ENCODE results near the gene NDRG2. TPM values are rescaled to one million over a fixed set of nuclear protein-coding genes. Genes with fewer than 3 reads are reported as not detected.
"Not testable (repeated sequence)": the region's sequence is repeated elsewhere in the genome, so short reads cannot be mapped to it uniquely, and the experiment has no call there.

The NDRG2 gene
- total and polyA plus RNA-seq, 10 donors, result 72.4 to 335 (median 201) TPM

DNA sequence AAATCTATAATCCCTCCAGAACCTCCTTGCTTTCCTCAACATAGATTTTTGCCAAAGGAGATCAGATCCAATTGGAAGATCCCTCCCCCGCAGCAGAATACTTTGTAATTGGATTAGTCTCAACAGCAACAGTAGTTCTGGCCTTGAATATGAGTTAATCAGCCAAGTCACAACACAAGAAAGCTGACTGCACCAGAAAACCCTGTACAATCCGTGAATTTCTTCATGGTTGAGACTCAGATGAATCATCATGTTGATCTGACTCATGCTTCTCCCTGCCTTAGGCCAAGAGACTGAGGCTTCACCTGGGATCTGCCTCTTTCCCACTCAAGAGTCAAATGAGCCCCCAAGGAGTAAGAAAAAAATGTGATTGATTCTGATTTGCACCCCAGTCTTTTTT is 38.0 kb downstream of the NDRG2 start:
- intact Hi-C loops (cut with DNase I; ENCODE audit: low total_unique reads), result no loop called here
- 67 to 83% (median 69%) methylated on average over 2 of the region's 2 CpGs for WGBS, 5 donors
- DNase-seq, result no peak
- Histone ChIP-seq H3K4me3 (no peak overlapping the region), H3K36me3 (peaks cover 0 to 9% (median 3%) of the 10 kb centered on the region in 6 donors), H3K4me1 (peaks cover 16 to 37% (median 30%) of the 10 kb centered on the region in 6 donors), H3K27ac (peak overlapping the region in 2 of 8 donors; percentile 1 to 17), H3K9me3 (no peaks in the 10 kb centered on the region), H3K27me3 (replicated peaks in 1 of 7) (no peaks in the 10 kb centered on the region)
- TF ChIP-seq POLR2A (IDR thresholded peaks at IDR 0.05), result no peak
- TF ChIP-seq, protein P1, sequence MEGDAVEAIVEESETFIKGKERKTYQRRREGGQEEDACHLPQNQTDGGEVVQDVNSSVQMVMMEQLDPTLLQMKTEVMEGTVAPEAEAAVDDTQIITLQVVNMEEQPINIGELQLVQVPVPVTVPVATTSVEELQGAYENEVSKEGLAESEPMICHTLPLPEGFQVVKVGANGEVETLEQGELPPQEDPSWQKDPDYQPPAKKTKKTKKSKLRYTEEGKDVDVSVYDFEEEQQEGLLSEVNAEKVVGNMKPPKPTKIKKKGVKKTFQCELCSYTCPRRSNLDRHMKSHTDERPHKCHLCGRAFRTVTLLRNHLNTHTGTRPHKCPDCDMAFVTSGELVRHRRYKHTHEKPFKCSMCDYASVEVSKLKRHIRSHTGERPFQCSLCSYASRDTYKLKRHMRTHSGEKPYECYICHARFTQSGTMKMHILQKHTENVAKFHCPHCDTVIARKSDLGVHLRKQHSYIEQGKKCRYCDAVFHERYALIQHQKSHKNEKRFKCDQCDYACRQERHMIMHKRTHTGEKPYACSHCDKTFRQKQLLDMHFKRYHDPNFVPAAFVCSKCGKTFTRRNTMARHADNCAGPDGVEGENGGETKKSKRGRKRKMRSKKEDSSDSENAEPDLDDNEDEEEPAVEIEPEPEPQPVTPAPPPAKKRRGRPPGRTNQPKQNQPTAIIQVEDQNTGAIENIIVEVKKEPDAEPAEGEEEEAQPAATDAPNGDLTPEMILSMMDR (IDR thresholded peaks at IDR 0.05 in 8 of 11, conservative IDR thresholded peaks at IDR 0.05 in 3 of 11), result no peak
- no peak for TF ChIP-seq POLR2AphosphoS5 (IDR thresholded peaks at IDR 0.05)

DNA sequence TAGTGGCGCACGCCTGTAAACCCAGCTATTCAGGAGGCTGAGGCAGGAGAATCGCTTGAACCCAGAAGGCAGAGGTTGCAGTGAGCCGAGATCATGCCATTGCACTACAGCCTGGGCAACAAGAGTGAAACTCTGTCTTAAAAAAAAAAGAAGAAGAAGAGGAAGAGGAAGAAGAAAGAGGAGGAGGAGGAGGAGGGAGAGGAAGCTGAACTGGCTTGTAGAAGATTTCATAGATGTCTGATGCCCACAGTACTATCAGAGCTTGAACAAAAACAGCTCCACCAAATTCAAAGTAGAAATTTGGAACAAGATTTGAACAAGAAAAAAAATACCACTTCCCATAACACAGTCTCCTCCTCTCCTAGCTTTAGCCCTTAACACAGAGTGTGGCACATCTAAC is 39.2 kb downstream of the NDRG2 start:
- H3K27me3 ChIP-seq (replicated peaks in 1 of 7); H3K36me3 ChIP-seq; intact Hi-C loops (cut with DNase I; ENCODE audit: low total_unique reads); H3K9me3 ChIP-seq; DNase-seq; H3K4me3 ChIP-seq; H3K27ac ChIP-seq: not testable (repeated sequence)
- H3K4me1 ChIP-seq, result peaks cover 6 to 25% (median 18%) of the 10 kb centered on the region in 6 donors
- 80 to 92% (median 85%) methylated on average over 4 of the region's 4 CpGs for WGBS, 5 donors

DNA sequence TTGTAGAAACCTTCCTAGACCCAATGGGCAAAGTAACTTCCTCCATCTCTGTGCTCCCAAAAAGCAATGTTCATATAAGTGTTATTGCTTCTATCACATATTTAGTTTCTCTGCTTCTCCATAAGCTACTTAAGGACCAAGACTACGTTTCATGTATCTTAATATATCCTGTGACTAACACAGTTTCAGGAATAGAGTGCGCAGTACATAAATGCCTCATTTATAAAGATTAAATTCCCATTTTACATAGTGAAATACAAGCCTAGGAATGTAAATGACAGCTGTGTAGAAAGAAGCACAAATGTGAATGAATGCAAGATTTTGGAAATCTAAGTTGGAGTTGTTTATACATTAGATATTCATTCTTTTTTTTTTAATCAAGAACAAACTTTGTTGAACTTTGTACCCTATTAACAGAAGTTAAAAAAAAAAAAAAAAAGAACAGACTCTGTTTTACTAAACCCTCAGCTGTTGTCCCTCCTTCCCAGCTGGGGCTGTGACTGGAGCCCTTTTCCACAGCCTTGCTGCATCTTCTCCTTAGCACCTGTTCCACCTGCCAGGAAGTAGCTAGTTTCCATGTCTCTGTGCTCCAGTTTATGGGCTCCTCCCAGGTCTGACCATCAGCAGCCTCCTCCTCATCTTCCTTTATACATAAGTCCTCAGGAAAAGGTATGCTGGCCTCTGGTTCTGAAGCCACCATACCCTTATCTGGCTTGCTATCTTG is 42.1 kb downstream of the NDRG2 start:
- H3K4me1 ChIP-seq, result peaks cover 0 to 8% (median 0%) of the 10 kb centered on the region in 6 donors
- TF ChIP-seq POLR2AphosphoS5 (IDR thresholded peaks at IDR 0.05) (no peak), POLR2A (IDR thresholded peaks at IDR 0.05) (no peak)
- TF ChIP-seq, protein P1 (IDR thresholded peaks at IDR 0.05 in 8 of 11, conservative IDR thresholded peaks at IDR 0.05 in 3 of 11), result no peak
- H3K27ac ChIP-seq, result no peak overlapping the region
- H3K9me3 ChIP-seq, result no peaks in the 10 kb centered on the region
- no peaks in the 10 kb centered on the region for H3K36me3 ChIP-seq
- DNase-seq, result no peak
- H3K4me3 ChIP-seq, result no peak overlapping the region
- intact Hi-C loops (cut with DNase I; ENCODE audit: low total_unique reads), result no loop called here
- no peaks in the 10 kb centered on the region for H3K27me3 ChIP-seq (replicated peaks in 1 of 7)
- 78 to 86% (median 80%) methylated on average over 2 of the region's 2 CpGs for WGBS, 5 donors

DNA sequence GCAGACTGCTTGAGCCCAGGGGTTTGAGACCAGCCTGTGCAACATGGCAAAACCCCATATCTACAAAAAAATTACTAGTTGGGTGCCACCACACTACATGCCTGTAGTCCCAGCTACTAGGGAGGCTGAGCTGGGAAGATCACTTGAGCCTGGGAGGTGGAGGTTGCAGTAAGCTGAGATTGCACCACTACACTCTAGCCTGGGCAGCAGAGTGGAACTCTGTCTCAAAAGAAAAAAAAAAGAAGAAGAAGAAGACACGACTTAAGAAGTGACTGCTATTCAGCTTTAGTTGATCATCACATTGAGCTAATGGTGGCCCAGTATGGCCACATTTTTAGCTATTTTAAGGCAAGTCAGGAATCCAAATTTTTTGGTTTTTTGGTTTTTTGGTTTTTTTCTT is 44.0 kb downstream of the NDRG2 start:
- no peak for TF ChIP-seq POLR2AphosphoS5 (IDR thresholded peaks at IDR 0.05)
- peaks cover 0 to 6% (median 0%) of the 10 kb centered on the region in 6 donors for H3K4me1 ChIP-seq
- H3K27ac ChIP-seq, result no peak overlapping the region
- intact Hi-C loops (cut with DNase I; ENCODE audit: low total_unique reads), result no loop called here
- no peaks in the 10 kb centered on the region for H3K36me3 ChIP-seq
- no peak for DNase-seq
- 39 to 64% (median 52%) methylated on average over 1 of the region's 1 CpG for WGBS, 5 donors
- no peaks in the 10 kb centered on the region for H3K9me3 ChIP-seq
- H3K27me3 ChIP-seq (replicated peaks in 1 of 7), result no peaks in the 10 kb centered on the region
- H3K4me3 ChIP-seq, result no peak overlapping the region

- WGBS, 5 donors, result 33 to 74% (median 52%) methylated on average over 1 of the region's 1 CpG
- DNase-seq, result no peak
- Histone ChIP-seq H3K27ac (no peak overlapping the region), H3K4me1 (no peaks in the 10 kb centered on the region), H3K27me3 (replicated peaks in 1 of 7) (no peaks in the 10 kb centered on the region), H3K4me3 (no peak overlapping the region), H3K9me3 (no peaks in the 10 kb centered on the region), H3K36me3 (no peaks in the 10 kb centered on the region)
- intact Hi-C loops (cut with DNase I; ENCODE audit: low total_unique reads), result loop anchor here (10.0 kb wide), 1 partner anchor 284 kb away; no protein-coding TSS in a partner anchor
- TF ChIP-seq, protein P1 (IDR thresholded peaks at IDR 0.05 in 8 of 11, conservative IDR thresholded peaks at IDR 0.05 in 3 of 11), result no peak
- TF ChIP-seq POLR2AphosphoS5 (IDR thresholded peaks at IDR 0.05) (no peak), POLR2A (IDR thresholded peaks at IDR 0.05) (no peak)
Measured at GRCh38 chr14:20978687-20979086, 46.2 kb downstream of the NDRG2 start.

Data from spleen (tissue), 11 donors.